HAP-1 (cell line): Measurements from ENCODE around the gene GUCY2C.

ENCODE experiments used
- DNase-seq, 2 experiments: peaks; one replicate each; pipeline ENCODE4 v3.0.0-alpha.2; 2016 to 2020; ENCODE audit warnings: low spot score in 2 of 2
- H3K27me3 ChIP-seq: fragments of 250-450 bp; sonication (Bioruptor Pico); 2 replicates; pipeline ENCODE4 v1.5.1; 2020; ENCODE audit warnings: low read depth, mild to moderate bottlenecking, moderate library complexity
- H3K36me3 ChIP-seq: fragments of 250-450 bp; sonication (Bioruptor Pico); replicated peaks from 2 replicates; pipeline ENCODE4 v1.5.1; 2020; ENCODE audit warnings: mild to moderate bottlenecking
- H3K4me1 ChIP-seq: fragments of 250-450 bp; sonication (Bioruptor Pico); 2 replicates; pipeline ENCODE4 v1.5.1; 2020; ENCODE audit warnings: mild to moderate bottlenecking
- H3K4me3 ChIP-seq: fragments of 250-450 bp; sonication (Bioruptor Pico); 2 replicates; pipeline ENCODE4 v1.5.1; 2020; ENCODE audit warnings: mild to moderate bottlenecking, moderate library complexity
- H3K9me3 ChIP-seq: fragments of 250-450 bp; sonication (Bioruptor Pico); 2 replicates; pipeline ENCODE4 v1.5.1; 2020; ENCODE audit warnings: mild to moderate bottlenecking, moderate library complexity
- in situ Hi-C: fragments of 300-500 bp; cut with MboI; formaldehyde crosslinking; loops from 3 replicates; pipeline ENCODE4 v1.14.3; 2020; ENCODE audit warnings: low sequenced_read_pairs, inconsistent platforms, mixed read lengths

The GUCY2C gene

GRCh38 chr12:14664434-14665023 lies 31.9 kb downstream of the GUCY2C start:
- H3K36me3 ChIP-seq, result no peaks in the 10 kb centered on the region
- H3K9me3 ChIP-seq, result no peaks in the 10 kb centered on the region
- DNase-seq, result peak; percentile 21 to 40
- H3K4me1 ChIP-seq, result no peaks in the 10 kb centered on the region
- no peaks in the 10 kb centered on the region for H3K27me3 ChIP-seq
- H3K4me3 ChIP-seq, result no peak overlapping the region
- in situ Hi-C loops, result no loop called here

- no peaks in the 10 kb centered on the region for H3K27me3 ChIP-seq
- H3K9me3 ChIP-seq, result no peaks in the 10 kb centered on the region
- no peak overlapping the region for H3K4me3 ChIP-seq
- in situ Hi-C loops, result no loop called here
- no peak for DNase-seq
- no peaks in the 10 kb centered on the region for H3K36me3 ChIP-seq
- no peaks in the 10 kb centered on the region for H3K4me1 ChIP-seq
Measured at GRCh38 chr12:14663002-14663401, 33.4 kb downstream of the GUCY2C start.

GRCh38 chr12:14656846-14657245 lies 39.6 kb downstream of the GUCY2C start:
- no peaks in the 10 kb centered on the region for H3K4me1 ChIP-seq
- no peak overlapping the region for H3K4me3 ChIP-seq
- H3K9me3 ChIP-seq, result no peaks in the 10 kb centered on the region
- DNase-seq, result no peak
- H3K36me3 ChIP-seq, result no peaks in the 10 kb centered on the region
- no peaks in the 10 kb centered on the region for H3K27me3 ChIP-seq
- in situ Hi-C loops, result no loop called here

- no peaks in the 10 kb centered on the region for H3K27me3 ChIP-seq
- H3K36me3 ChIP-seq, result no peaks in the 10 kb centered on the region
- in situ Hi-C loops, result no loop called here
- H3K4me1 ChIP-seq, result no peaks in the 10 kb centered on the region
- H3K9me3 ChIP-seq, result no peaks in the 10 kb centered on the region
- DNase-seq, result no peak
- no peak overlapping the region for H3K4me3 ChIP-seq
Measured at GRCh38 chr12:14655284-14655683, 41.1 kb downstream of the GUCY2C start.

GRCh38 chr12:14654842-14655241 lies 41.6 kb downstream of the GUCY2C start:
- Histone ChIP-seq H3K4me3 (no peak overlapping the region), H3K9me3 (no peaks in the 10 kb centered on the region), H3K36me3 (no peaks in the 10 kb centered on the region), H3K4me1 (no peaks in the 10 kb centered on the region), H3K27me3 (no peaks in the 10 kb centered on the region)
- in situ Hi-C loops, result no loop called here
- no peak for DNase-seq

- Histone ChIP-seq H3K4me1 (no peaks in the 10 kb centered on the region), H3K4me3 (no peak overlapping the region), H3K27me3 (no peaks in the 10 kb centered on the region), H3K36me3 (no peaks in the 10 kb centered on the region), H3K9me3 (no peaks in the 10 kb centered on the region)
- in situ Hi-C loops, result no loop called here
- DNase-seq, result no peak
Measured at GRCh38 chr12:14654416-14654815, 42.0 kb downstream of the GUCY2C start.

- no peaks in the 10 kb centered on the region for H3K4me1 ChIP-seq
- no peaks in the 10 kb centered on the region for H3K9me3 ChIP-seq
- H3K27me3 ChIP-seq, result no peaks in the 10 kb centered on the region
- DNase-seq, result no peak
- no peaks in the 10 kb centered on the region for H3K36me3 ChIP-seq
- in situ Hi-C loops, result no loop called here
- no peak overlapping the region for H3K4me3 ChIP-seq
Measured at GRCh38 chr12:14652483-14652882, 43.9 kb downstream of the GUCY2C start.

- in situ Hi-C loops, result no loop called here
- Histone ChIP-seq H3K36me3 (no peaks in the 10 kb centered on the region), H3K4me1 (no peaks in the 10 kb centered on the region), H3K27me3 (no peaks in the 10 kb centered on the region), H3K9me3 (no peaks in the 10 kb centered on the region), H3K4me3 (no peak overlapping the region)
- DNase-seq, result no peak
Measured at GRCh38 chr12:14651371-14651770, 45.0 kb downstream of the GUCY2C start.

GRCh38 chr12:14650789-14651188 lies 45.6 kb downstream of the GUCY2C start:
- in situ Hi-C loops, result no loop called here
- Histone ChIP-seq H3K27me3 (no peaks in the 10 kb centered on the region), H3K4me3 (no peak overlapping the region), H3K4me1 (no peaks in the 10 kb centered on the region), H3K36me3 (no peaks in the 10 kb centered on the region), H3K9me3 (no peaks in the 10 kb centered on the region)
- DNase-seq, result no peak

- Histone ChIP-seq H3K4me3 (no peak overlapping the region), H3K4me1 (no peaks in the 10 kb centered on the region), H3K9me3 (no peaks in the 10 kb centered on the region), H3K27me3 (no peaks in the 10 kb centered on the region; the same call in 1 of the 2 replicates), H3K36me3 (no peaks in the 10 kb centered on the region)
- DNase-seq, result no peak
- in situ Hi-C loops, result loop anchor here (25.0 kb wide), 1 partner anchor 410 kb away; no protein-coding TSS in a partner anchor
Measured at GRCh38 chr12:14647028-14647750, 49.2 kb downstream of the GUCY2C start.

GRCh38 chr12:14643251-14643650 lies 53.1 kb downstream of the GUCY2C start:
- H3K27me3 ChIP-seq, result no peaks in the 10 kb centered on the region; the same call in 1 of the 2 replicates
- no peak overlapping the region for H3K4me3 ChIP-seq
- no peak for DNase-seq
- H3K36me3 ChIP-seq, result no peaks in the 10 kb centered on the region
- H3K4me1 ChIP-seq, result no peaks in the 10 kb centered on the region
- H3K9me3 ChIP-seq, result no peaks in the 10 kb centered on the region
- in situ Hi-C loops, result loop anchor here (25.0 kb wide), 1 partner anchor 406 kb away; no protein-coding TSS in a partner anchor

GRCh38 chr12:14638066-14638465 lies 58.3 kb downstream of the GUCY2C start:
- H3K27me3 ChIP-seq, result no peaks in the 10 kb centered on the region; the same call in 1 of the 2 replicates
- no peak overlapping the region for H3K4me3 ChIP-seq
- H3K4me1 ChIP-seq, result no peaks in the 10 kb centered on the region
- H3K9me3 ChIP-seq, result no peaks in the 10 kb centered on the region
- no peaks in the 10 kb centered on the region for H3K36me3 ChIP-seq
- no peak for DNase-seq
- in situ Hi-C loops, result loop anchor here (25.0 kb wide), 1 partner anchor 401 kb away; no protein-coding TSS in a partner anchor

GRCh38 chr12:14635776-14636175 lies 60.6 kb downstream of the GUCY2C start:
- H3K4me1 ChIP-seq, result no peaks in the 10 kb centered on the region
- no peaks in the 10 kb centered on the region for H3K27me3 ChIP-seq
- H3K9me3 ChIP-seq, result no peaks in the 10 kb centered on the region
- in situ Hi-C loops, result loop anchor here (25.0 kb wide), 1 partner anchor 398 kb away; no protein-coding TSS in a partner anchor
- no peak overlapping the region for H3K4me3 ChIP-seq
- DNase-seq, result no peak
- H3K36me3 ChIP-seq, result no peaks in the 10 kb centered on the region

- Histone ChIP-seq H3K4me3 (no peak overlapping the region), H3K36me3 (no peaks in the 10 kb centered on the region), H3K27me3 (no peaks in the 10 kb centered on the region), H3K4me1 (no peaks in the 10 kb centered on the region), H3K9me3 (no peaks in the 10 kb centered on the region)
- DNase-seq, result no peak
- in situ Hi-C loops, result loop anchor here (25.0 kb wide), 1 partner anchor 393 kb away; no protein-coding TSS in a partner anchor
Measured at GRCh38 chr12:14630793-14631192, 65.6 kb downstream of the GUCY2C start.
